Mucosa of gallbladder (tissue), 1 donor: ENCODE results near the gene ARHGAP22. TPM values are rescaled to one million over a fixed set of nuclear protein-coding genes. Genes with fewer than 3 reads are reported as not detected.

Experiments
- DNase-seq: peaks from one replicate; pipeline ENCODE4 v3.0.0-alpha.2; 2020; ENCODE audit warnings: low spot score
- total RNA-seq: library from RNA; stranded (reverse); gene quantifications from one replicate; pipeline ENCODE4 v1.2.1, GENCODE V29; 2021
- donor health status: DM: no; HTN: no; CAD: no.

ARHGAP22 gene
- total RNA-seq, 1 donor from 2014 or later: 8.8 TPM

DNA sequence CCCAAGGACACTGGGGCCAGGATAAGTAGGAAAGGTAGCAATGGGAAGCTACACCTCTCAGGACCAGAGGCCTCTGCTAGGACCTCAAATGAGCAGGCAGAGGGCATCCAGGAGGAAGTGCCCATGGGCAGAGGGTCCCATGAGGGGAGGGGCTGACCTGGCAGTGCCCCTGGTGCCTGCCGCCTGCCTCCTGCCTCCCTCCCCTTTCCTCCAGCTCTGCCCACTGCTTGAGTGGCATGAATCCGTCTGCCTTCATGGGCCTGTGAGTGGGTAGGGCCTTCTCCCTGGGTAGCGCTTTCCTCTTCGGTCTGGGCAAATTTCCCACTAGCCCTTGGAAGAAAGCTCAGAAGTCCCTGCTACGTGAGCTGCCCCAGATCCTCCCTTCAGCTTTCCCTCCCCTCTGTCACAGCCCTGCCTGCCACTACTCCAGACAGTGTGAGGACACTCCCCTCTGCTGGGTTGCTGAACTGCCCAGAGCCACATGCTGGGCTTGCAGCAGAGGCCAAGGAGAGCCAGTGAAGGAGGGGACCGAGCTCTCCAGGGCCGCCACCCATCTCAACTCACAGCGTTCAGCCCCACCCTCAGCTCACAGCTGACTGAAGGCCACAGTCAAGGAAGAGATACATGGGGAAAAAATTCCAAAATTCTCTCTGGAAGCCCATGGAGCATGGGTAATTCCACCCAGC lies 141.4 kb downstream of the ARHGAP22 start:
- DNase-seq: no peak

DNA sequence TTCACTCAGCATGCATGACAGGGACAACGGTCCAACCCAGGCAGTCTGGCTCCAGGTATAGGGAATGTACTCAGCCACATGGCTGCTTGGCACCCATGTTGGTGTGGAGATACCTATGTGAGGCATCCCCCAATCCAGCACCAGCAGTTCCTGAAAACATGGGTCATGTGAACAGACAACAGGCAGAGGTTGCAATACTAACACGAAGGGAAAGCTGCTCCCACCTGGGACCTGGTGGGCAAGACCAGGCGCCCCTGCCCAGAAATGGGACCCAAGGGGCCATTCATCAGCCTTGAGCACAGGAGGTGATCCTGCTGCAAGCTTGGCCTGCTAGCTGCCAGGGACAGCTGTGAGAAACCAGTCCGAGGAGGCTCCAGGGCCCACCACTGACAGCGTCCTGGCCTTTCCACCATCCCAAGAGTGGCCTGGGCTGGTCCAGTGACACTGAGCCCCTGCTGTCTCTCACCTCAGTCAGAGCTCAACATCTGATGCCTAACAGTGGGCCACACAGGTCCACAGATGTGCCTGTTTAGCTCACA lies 142.3 kb downstream of the ARHGAP22 start:
- no peak for DNase-seq

- no peak for DNase-seq
These were observed 143.0 kb downstream of the ARHGAP22 start for GRCh38 chr10:48461623-48462481.

DNA sequence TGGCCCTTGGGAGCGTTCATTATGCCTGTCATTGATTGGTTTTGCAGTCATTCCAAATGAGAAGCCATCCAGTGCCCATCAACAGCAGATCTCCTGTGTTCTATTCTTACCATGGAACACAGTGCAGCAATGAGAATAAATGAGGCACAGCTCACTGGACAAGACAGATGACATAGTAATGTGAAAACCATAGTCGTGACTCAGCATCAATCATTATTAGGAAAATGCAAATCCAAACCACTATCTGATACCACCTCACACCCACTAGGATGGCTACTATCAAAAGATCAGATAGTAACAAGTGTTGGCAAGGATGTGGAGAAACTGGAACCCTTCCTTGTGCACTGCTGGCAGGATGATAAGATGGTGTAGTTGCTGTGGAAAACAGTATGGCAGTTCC lies 144.7 kb downstream of the ARHGAP22 start:
- no peak for DNase-seq

DNA sequence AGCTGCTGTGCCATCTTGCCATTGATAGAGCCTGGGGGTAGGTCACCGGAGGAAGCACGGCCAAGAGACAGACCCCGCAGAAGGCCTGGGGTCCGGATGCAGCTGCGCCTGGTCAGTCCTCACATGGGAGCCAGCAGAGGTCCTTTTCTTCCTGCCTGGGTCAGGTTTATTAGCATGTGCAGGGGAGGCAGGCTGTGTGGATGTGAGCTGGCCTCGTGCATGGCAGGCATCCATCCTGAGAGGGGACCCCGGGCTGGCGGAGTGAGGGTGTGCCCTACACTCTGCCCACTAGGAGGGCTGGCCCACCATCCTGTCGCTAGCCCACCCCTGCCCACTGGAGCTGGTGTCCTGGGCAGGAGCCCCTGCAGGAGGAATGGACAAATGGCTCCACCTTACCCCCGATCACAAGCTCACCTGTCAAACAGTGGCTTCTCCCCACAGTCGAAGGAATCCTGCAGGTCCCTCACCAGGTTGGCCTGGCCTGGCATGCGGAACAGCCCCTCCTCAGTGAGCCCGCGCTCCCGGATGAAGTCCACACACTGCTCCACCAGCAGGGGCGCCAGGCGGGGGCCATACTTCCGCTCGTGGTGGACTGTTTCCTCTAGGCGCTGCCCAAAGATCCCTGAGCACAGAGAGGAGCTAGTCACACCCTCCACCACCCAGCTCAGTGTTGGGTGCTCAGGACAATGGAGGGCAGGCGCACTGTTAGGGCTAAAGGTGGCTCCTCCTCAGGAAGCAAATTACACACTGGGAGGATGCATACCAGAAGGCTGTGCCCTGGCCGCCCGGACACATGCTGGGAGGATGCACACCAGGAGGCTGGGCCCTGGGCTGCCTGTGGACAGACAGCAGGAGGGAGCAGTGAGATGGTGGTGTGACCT lies 145.4 kb downstream of the ARHGAP22 start:
- DNase-seq: no peak

- no peak for DNase-seq
These were observed 146.2 kb downstream of the ARHGAP22 start for GRCh38 chr10:48458662-48459048.

DNA sequence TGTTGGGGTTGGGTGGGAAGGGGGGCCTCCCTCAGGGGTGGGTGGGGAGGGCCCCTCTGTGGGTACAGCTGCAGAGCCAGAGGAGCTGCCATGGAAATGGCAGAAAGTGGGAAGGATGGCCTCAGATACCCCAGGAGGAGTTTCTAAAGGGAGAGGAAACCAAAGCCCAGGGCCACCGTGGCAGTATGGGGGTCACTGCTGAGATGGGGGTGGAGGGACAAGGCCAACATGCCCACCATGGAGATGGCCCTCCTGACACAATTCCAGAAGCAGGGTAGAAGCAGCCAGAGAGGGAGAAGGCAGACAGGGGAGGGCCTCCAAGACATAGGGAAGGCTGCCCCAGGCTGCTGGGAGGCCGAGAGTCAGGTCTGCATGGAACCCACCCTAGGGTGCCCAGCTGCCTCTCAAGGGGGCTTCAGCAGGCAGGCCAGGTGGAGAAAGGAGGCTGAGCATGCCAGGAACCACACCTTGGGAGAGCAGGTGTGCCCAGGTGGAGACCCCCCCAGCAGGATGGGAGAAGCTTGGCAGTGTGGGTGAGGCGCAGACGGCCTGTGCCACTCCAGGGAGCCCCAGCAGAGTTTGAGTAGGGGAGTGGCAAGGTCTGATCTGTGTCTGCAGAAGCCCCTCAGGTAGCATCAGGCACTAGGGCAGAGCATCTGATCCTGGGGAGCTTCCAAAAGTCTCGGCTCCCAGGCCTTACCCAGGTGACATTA lies 146.8 kb downstream of the ARHGAP22 start:
- DNase-seq: no peak

- DNase-seq: no peak
These were observed 147.8 kb downstream of the ARHGAP22 start for GRCh38 chr10:48456808-48457761.

DNA sequence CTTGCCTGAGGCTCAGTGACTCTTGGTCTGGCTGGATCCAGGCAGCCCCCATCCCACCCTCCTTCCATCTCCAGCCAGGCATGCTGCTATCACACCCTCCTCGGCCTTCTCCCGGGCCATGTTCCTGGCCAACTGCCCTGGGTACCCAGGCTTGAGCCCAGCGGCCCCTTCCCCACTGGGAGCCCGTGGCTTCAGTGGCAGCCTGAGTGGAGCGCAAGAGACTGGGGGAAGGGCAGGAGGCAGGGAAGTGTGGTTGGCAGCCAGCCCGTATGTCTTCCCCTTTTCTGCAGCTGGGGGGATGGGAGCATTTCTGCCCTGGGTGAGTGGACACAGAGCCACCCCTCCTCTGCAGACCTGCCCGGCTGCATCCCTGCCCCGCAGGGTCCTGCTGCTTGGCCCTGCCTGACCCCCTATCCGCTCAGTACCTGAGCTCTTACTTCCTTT lies 148.5 kb downstream of the ARHGAP22 start:
- peak; percentile 52 for DNase-seq

DNA sequence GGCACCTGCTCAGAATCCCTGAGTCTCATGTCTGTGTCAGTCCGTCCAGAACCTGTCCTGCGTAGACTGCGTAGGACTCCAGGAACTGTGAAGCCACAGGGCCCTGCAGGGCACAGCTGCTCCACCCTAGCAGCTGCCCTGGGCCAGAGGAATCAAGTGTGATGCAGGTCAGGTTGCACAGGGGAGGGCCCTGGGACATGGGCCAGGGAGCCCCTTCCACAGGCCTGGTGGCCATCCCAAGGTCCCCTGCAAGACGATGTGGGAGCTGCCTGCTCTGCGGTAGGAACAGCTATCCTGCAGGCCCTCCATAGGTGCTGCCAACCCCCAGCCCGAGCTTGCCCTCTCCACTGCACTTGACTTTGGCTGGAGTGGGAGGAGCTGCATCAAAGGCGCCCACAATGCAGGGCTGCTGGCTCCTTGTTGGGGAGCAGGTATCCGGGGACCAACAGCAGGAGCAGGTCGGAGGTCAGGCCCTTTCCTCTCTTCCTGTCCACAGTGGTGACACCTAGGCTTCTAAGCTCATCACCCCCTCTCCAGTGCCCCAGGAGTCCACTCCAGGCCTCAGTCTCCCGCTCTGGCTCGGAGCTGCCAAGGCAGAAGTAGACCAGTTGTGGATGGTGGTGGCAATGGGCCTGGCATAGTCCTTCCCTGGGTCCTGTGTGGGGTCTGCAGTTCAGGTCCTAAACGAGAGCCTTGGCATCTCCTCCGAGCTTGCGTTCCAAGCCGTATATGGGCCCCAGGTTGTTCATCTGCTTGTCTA lies 149.3 kb downstream of the ARHGAP22 start:
- no peak for DNase-seq

- no peak for DNase-seq
These were observed 149.8 kb downstream of the ARHGAP22 start for GRCh38 chr10:48455055-48455391.

GRCh38 chr10:48454302-48455054 lies 150.4 kb downstream of the ARHGAP22 start:
- DNase-seq: no peak

DNA sequence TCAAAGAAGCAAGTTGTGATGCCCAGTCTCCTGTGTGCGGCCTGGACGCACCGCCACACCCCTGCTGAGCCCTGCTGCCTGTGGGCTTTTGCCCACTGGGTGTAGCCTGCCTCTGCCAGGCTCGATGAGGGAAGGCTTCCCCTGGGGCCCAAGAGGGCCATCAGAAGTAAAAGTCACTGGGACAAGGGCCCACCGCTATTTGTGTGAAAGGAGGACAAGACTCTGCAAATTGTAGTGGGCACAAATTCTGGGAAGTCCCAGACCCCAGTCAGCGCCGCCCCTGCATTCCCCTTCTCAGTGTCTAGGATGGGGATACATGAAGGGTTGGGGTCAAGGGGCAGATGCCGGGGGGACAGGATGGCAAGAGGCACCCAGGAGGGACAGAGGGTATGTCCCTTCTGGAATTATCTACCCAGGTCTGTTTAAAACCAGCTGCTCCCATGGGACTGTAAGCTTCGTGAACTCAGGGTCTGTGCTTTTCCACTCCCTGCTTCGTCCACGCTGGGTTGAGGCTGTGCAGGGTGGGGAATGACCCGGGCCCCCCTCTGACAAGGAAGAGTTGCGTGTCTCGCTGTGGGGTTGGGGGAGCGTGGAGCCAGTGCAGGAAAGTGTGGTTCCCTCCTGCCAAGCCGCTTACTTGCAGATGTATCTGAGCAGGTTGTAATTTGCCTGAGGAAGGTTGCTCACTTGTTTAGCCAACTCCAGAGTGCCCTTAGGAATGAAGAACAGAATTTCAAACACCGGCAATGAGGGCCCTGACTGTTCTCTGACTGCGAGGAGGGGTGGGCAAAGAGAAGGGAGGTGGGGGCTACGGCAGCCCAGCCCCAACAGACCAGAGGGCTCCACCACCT lies 151.2 kb downstream of the ARHGAP22 start:
- DNase-seq: no peak

DNA sequence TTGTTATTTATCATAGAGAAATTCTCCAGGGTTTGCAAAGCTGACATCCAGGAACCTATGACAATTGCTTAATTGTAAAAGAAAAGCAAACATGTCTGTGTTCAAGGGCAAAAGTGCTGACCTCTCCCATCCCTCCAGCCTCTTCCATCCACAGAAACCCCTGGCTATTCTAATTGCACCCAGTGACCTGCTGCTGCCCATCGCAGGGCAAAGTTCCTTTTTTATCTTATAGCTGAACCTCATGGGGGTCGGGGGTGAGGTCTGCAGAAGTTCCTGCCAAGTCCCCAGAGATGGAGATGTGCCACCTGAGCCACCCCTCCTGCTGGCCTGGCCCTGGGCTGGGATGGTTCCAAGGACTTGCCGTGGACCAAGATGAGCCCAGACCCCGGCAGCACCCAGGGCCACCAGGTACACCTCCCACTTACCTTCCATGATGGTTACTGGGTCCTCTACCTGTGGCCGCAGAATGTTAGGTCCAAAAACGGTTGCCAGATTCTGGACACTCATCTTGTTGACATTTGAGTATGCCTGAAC lies 151.9 kb downstream of the ARHGAP22 start:
- DNase-seq: no peak

GRCh38 chr10:48451969-48452878 lies 152.6 kb downstream of the ARHGAP22 start:
- no peak for DNase-seq

- no peak for DNase-seq
These were observed 154.0 kb downstream of the ARHGAP22 start for GRCh38 chr10:48450741-48451466.
